Thyroid gland (tissue), 4 donors: Measurements from ENCODE around the gene SRRT.

Experiments
- CTCF ChIP-seq, 6 experiments: fragments of 200-600 bp in 3 of 6; fragments of 450-650 bp in 3 of 6; sonication (generic) in 3 of 6; IDR thresholded peaks; one replicate each; pipeline ENCODE4 v1.5.1; 2016 to 2019; ENCODE audit warnings: antibody characterized with exemption in 6 of 6, mild to moderate bottlenecking in 2 of 6, inconsistent platforms in 1 of 6, moderate library complexity in 1 of 6
- POLR2A ChIP-seq, 2 donors: fragments of 450-650 bp; IDR thresholded peaks; one replicate each; pipeline ENCODE4 v1.6.1; 2017; ENCODE audit warnings: antibody characterized with exemption in 2 of 2, mild to moderate bottlenecking in 2 of 2, moderate library complexity in 1 of 2

- TF ChIP-seq CTCF (IDR thresholded peaks at IDR 0.05) (no peak), POLR2A (IDR thresholded peaks at IDR 0.05) (no peak)
Observed at GRCh38 chr7:100826514-100827329, 48.2 kb upstream of the SRRT start.
